ENCODE data around the gene EXOSC9. TPM values are rescaled to one million over a fixed set of nuclear protein-coding genes. Genes with fewer than 3 reads are reported as not detected.

EXOSC9 gene
- total RNA-seq, 1 experiment from 2014 or later = 69.1 TPM

DNA sequence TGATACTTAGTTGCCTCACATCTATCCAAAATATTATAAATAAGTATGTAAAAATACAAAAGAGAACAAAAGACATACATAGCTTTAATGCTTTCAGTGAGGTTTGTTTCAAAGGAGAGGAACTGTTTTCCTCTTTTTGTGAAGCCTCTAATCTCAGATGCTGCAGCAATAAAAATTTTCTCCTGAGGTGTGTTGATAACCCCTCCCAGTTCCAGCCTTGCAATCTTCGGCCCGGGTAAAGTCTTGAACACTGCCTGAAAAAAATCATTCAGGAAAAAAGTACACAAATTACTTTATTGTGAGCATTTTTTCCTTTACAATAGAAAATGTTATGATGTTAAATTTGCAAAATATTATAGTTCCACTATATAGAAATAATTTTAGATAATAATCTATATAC is 60.3 kb downstream of the EXOSC9 start:
- H4K20me1 ChIP-seq (ENCODE audit: control insufficient read depth, insufficient read depth, insufficient read length) = no peaks in the 10 kb centered on the region
- TF ChIP-seq, protein P1, sequence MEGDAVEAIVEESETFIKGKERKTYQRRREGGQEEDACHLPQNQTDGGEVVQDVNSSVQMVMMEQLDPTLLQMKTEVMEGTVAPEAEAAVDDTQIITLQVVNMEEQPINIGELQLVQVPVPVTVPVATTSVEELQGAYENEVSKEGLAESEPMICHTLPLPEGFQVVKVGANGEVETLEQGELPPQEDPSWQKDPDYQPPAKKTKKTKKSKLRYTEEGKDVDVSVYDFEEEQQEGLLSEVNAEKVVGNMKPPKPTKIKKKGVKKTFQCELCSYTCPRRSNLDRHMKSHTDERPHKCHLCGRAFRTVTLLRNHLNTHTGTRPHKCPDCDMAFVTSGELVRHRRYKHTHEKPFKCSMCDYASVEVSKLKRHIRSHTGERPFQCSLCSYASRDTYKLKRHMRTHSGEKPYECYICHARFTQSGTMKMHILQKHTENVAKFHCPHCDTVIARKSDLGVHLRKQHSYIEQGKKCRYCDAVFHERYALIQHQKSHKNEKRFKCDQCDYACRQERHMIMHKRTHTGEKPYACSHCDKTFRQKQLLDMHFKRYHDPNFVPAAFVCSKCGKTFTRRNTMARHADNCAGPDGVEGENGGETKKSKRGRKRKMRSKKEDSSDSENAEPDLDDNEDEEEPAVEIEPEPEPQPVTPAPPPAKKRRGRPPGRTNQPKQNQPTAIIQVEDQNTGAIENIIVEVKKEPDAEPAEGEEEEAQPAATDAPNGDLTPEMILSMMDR (conservative IDR thresholded peaks at IDR 0.05) = no peak
- no peaks in the 10 kb centered on the region for H3K9me3 Mint-ChIP-seq
- no peaks in the 10 kb centered on the region for H3K27me3 Mint-ChIP-seq (ENCODE audit: low read depth)
- no peak overlapping the region for H3K14ac ChIP-seq (ENCODE audit: insufficient read depth, low read length)
- H3K23me2 ChIP-seq (ENCODE audit: insufficient read length, low read depth, low read length, poor library complexity, severe bottlenecking) = no peaks in the 10 kb centered on the region
- no peak overlapping the region for H3K27ac ChIP-seq (ENCODE audit: insufficient read length, low read depth, low read length)
- no peak overlapping the region for H3K27ac Mint-ChIP-seq
- no peak overlapping the region for H3K9ac ChIP-seq (ENCODE audit: extremely low read depth, insufficient read length, low read length)
- peaks cover 9 to 27% (median 21%) of the 10 kb centered on the region in 3 experiments for H3K36me3 Mint-ChIP-seq (ENCODE audit: insufficient read depth in 1 of 3, low read depth in 3 of 3)
- H4K5ac ChIP-seq (ENCODE audit: insufficient read length, low read depth, low read length) = no peak overlapping the region
- no peak overlapping the region for H3T11ph ChIP-seq (ENCODE audit: low read length)
- H2AFZ ChIP-seq (ENCODE audit: low read length) = no peak overlapping the region
- no peak overlapping the region for H2BK120ac ChIP-seq (ENCODE audit: low read depth, low read length, poor library complexity, severe bottlenecking)
- no peak overlapping the region for H3K4me2 ChIP-seq (ENCODE audit: insufficient read depth, insufficient read length, low read length)
- H4K8ac ChIP-seq (replicated peaks; ENCODE audit: insufficient read length, low read depth, low read length) = no peak overlapping the region
- no peak overlapping the region for H4K91ac ChIP-seq (ENCODE audit: insufficient read length, low read depth, low read length)
- H3K4me3 Mint-ChIP-seq = no peak overlapping the region
- H3K18ac ChIP-seq (ENCODE audit: insufficient read length, low read depth, low read length) = no peak overlapping the region
- H3K4me1 ChIP-seq (ENCODE audit: insufficient read depth, low read length) = no peaks in the 10 kb centered on the region
- DNase-seq = no peak
- no peaks in the 10 kb centered on the region for H3K9me3 ChIP-seq (ENCODE audit: control insufficient read depth, low read depth, low read length)
- no peaks in the 10 kb centered on the region for H3K79me1 ChIP-seq (ENCODE audit: insufficient read depth, low read depth, low read length, poor library complexity, severe bottlenecking)
- no peaks in the 10 kb centered on the region for H3K79me2 ChIP-seq (ENCODE audit: insufficient read depth, low read length)
- H3K56ac ChIP-seq (ENCODE audit: insufficient read length, low read depth, low read length) = no peak overlapping the region
- no peak overlapping the region for H3K23ac ChIP-seq (ENCODE audit: insufficient read length, low read depth, low read length)
- no peak overlapping the region for H2BK12ac ChIP-seq (ENCODE audit: insufficient read length, low read depth, low read length)
- H3K27me3 ChIP-seq (ENCODE audit: insufficient read depth, low read length) = no peaks in the 10 kb centered on the region
- no peak overlapping the region for H2AK5ac ChIP-seq (ENCODE audit: insufficient read length, low read length)
- H3K4me1 Mint-ChIP-seq = peaks cover 6% of the 10 kb centered on the region in 2 experiments
- H2BK15ac ChIP-seq (ENCODE audit: low read depth, low read length) = no peak overlapping the region
- no CpG with 5 or more reads among the region's 2 CpGs for WGBS (ENCODE audit: extremely low coverage, insufficient read length, low lambda C conversion rate)
- no peak overlapping the region for H3K4ac ChIP-seq (ENCODE audit: low read depth, low read length)
- H2BK20ac ChIP-seq (ENCODE audit: low read depth, low read length, poor library complexity, severe bottlenecking) = no peak overlapping the region
- H2BK5ac ChIP-seq (ENCODE audit: insufficient read length, low read length) = no peak overlapping the region

All from H9 (cell line).